Epidermal melanocyte (primary cell): ENCODE results near the gene CLEC12A.

Experiments
- DNase-seq: peaks from one replicate; pipeline ENCODE4 v3.0.0; 2011; ENCODE audit warnings: low spot score; ENCODE audit not compliant: insufficient read length

CLEC12A gene

GRCh38 chr12:10033783-10034545, 62.8 kb downstream of the CLEC12A start:
- no peak for DNase-seq
